Femur (tissue), 1 donor: ENCODE results near the gene NPTX2.
A peak's percentile ranks its signal among the peaks of the same experiment; 100 is the strongest.

Experiments
- DNase-seq: peaks from one replicate; pipeline ENCODE4 v3.0.0-alpha.2; 2017

Gene NPTX2

DNA sequence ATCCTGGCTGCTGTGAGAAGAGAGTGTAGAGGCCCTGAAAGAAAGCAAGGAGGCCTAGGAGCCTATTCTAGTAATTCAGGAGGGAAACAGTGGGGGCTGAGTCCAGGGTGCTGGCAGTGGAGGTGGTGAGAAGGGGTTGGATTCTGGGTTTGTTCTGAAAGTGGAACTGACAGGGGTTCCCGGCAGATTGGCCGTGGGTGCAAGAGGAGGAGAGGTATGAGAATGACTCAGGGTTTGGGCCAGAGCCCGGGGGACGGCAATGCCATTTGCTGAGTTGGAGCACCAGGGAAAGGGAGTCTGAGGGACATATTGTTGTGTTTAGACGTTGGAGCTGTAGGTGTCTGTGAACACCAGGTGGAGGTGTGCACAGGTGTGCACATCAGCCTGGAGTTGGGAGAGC is 38.5 kb downstream of the NPTX2 start:
- no peak for DNase-seq

GRCh38 chr7:98656899-98657298 is 39.8 kb downstream of the NPTX2 start:
- DNase-seq, result no peak

- no peak for DNase-seq
Observed at GRCh38 chr7:98657736-98658135, 40.7 kb downstream of the NPTX2 start.

- no peak for DNase-seq
Observed at GRCh38 chr7:98659756-98660155, 42.7 kb downstream of the NPTX2 start.

GRCh38 chr7:98661607-98662006 is 44.5 kb downstream of the NPTX2 start:
- DNase-seq, result no peak

DNA sequence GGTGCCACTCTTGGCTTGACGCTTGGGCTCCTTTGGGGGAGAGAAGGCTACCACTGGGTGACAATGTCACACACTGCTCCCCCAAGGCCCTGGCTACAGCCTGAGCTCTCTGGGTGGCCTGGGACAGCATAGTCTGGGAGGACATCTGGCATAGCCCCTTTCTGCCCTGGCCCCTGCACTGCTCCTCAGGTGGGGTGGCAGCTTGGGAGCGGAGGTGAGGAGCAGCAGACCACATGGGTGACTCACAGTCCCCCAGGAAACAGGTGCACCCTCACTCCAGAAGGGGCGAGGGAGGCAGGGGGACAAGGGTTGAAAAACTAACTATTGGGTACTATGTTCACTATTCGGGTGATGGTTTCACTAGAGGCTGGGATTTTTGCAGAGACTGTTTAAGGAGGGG is 45.2 kb downstream of the NPTX2 start:
- no peak for DNase-seq

GRCh38 chr7:98664882-98665281 is 47.8 kb downstream of the NPTX2 start:
- DNase-seq, result no peak

GRCh38 chr7:98668255-98668654 is 51.2 kb downstream of the NPTX2 start:
- peak; percentile 48 for DNase-seq

DNA sequence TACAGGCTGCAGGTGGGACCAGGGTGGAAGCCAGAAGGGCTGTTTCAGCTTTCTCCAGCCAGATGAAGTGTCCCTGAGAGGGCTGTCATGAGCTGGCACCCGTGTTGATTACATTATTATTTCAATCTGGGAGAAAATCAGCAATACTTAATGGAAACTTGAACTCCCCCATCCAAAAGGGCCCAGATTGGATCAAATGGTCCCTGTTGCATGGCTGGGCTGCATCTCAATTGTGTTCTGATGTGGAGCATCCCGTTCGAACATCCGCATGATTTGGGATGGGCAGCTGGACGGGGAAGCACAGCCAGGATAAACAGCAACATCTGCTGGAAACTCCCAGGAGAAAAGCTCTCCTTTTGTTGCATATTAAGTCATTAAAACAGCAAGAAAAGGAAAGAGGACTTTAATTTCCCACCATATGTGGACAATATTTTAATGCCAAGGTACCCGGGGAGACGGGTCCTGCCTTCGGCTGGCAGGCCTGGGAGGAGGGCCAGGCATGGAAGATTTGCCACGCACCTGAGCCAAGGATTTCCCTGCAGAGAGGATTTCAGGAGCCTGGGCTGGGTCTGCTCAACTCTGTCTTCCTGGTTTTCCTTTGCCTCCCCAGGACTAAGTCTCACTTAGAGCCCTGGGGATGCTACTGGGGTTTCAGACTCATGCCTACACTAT is 52.4 kb downstream of the NPTX2 start:
- DNase-seq, result peak; percentile 86

GRCh38 chr7:98670186-98670585 is 53.1 kb downstream of the NPTX2 start:
- no peak for DNase-seq

DNA sequence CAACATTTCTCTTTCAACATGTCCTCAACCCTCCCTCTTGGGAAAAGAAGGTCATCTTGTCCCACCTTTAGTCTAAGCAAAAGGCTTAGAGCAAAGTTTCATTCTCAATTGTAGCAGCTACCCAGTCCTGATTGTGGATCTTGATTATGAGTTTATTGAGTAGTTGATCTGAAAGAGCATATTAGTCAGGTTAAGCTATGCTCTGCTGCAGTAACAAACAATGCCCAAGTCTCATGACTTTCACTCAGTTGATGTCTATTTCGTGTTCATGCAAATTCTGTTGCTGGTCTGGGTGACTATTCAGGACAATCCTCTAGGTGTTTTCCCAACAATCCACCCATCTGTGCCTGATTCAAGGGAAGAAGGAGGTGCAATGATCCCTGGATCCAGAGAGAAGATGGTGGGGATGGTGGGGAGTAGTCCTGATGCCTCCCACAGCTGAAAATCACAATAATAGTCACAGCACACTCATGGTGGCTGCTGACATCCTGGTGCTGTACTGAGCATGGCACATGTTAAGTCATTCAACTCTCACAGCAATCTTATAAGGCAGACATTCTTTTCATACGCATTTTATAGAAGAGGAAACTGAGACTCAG is 54.7 kb downstream of the NPTX2 start:
- no peak for DNase-seq

GRCh38 chr7:98674461-98674860 is 57.4 kb downstream of the NPTX2 start:
- DNase-seq, result no peak

GRCh38 chr7:98674881-98675280 is 57.8 kb downstream of the NPTX2 start:
- DNase-seq, result no peak

- no peak for DNase-seq
Observed at GRCh38 chr7:98678215-98678614, 61.1 kb downstream of the NPTX2 start.
